Mesothelial cell of epicardium (in vitro differentiated cells): ENCODE measurements around the gene BTBD10. TPM values are rescaled to one million over a fixed set of nuclear protein-coding genes. Genes with fewer than 3 reads are reported as not detected.

Source experiments
- DNase-seq, 2 experiments: peaks; one replicate each; pipeline ENCODE4 v3.0.0; 2021; ENCODE audit warnings: low spot score in 2 of 2; ENCODE audit not compliant: unreplicated experiment in 2 of 2
- H3K27ac Mint-ChIP-seq: 2 replicates; pipeline ENCODE4 v1.8.0; 2021; ENCODE audit warnings: mixed read lengths
- H3K27me3 Mint-ChIP-seq: 2 replicates; pipeline ENCODE4 v1.8.0; 2021; ENCODE audit warnings: low read depth, mixed read lengths
- H3K36me3 Mint-ChIP-seq: 2 replicates; pipeline ENCODE4 v1.8.0; 2021; ENCODE audit warnings: mixed read lengths
- H3K4me1 Mint-ChIP-seq: 2 replicates; pipeline ENCODE4 v1.8.0; 2021; ENCODE audit warnings: mixed read lengths
- H3K4me3 Mint-ChIP-seq: 2 replicates; pipeline ENCODE4 v1.8.0; 2021; ENCODE audit warnings: mild to moderate bottlenecking, moderate library complexity, mixed read lengths
- H3K9me3 Mint-ChIP-seq: 2 replicates; pipeline ENCODE4 v1.8.0; 2021; ENCODE audit warnings: mixed read lengths
- total RNA-seq: library from RNA; stranded (reverse); gene quantifications from 3 replicates; pipeline ENCODE4 v1.2.1, GENCODE V29; 2021
- TF ChIP-seq, protein P1 (sequence below): fragments of 200-600 bp; sonication (generic); IDR thresholded peaks from one replicate; pipeline ENCODE4 v1.5.0; 2021; ENCODE audit warnings: antibody characterized with exemption; ENCODE audit not compliant: unreplicated experiment

Gene BTBD10
- total RNA-seq, 1 donor from 2014 or later: 22.6 TPM

DNA sequence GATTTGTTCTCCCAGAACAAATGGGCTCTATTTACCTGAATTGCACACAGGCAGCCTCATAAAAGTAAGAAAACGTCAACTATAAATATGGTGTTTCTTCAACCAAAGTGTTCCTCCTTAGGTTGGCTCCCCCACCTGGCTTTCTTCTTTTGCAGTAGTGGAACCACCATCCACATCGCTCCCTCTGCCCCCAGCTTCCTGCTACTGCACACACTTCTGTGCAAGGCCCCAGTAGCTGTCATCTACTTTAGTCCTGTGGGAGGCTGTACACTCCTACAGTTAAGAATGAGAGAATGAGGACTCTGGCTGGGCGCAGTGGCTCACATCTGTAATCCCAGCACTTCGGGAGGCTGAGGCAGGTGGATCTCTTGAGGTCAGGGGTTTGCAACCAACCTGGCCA, 95.9 kb downstream of the BTBD10 start:
- no peak overlapping the region for H3K4me3 Mint-ChIP-seq
- no peaks in the 10 kb centered on the region for H3K27me3 Mint-ChIP-seq
- H3K36me3 Mint-ChIP-seq: no peaks in the 10 kb centered on the region
- TF ChIP-seq, protein P1, sequence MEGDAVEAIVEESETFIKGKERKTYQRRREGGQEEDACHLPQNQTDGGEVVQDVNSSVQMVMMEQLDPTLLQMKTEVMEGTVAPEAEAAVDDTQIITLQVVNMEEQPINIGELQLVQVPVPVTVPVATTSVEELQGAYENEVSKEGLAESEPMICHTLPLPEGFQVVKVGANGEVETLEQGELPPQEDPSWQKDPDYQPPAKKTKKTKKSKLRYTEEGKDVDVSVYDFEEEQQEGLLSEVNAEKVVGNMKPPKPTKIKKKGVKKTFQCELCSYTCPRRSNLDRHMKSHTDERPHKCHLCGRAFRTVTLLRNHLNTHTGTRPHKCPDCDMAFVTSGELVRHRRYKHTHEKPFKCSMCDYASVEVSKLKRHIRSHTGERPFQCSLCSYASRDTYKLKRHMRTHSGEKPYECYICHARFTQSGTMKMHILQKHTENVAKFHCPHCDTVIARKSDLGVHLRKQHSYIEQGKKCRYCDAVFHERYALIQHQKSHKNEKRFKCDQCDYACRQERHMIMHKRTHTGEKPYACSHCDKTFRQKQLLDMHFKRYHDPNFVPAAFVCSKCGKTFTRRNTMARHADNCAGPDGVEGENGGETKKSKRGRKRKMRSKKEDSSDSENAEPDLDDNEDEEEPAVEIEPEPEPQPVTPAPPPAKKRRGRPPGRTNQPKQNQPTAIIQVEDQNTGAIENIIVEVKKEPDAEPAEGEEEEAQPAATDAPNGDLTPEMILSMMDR: no peak
- H3K9me3 Mint-ChIP-seq: no peaks in the 10 kb centered on the region
- peaks cover 8% of the 10 kb centered on the region for H3K4me1 Mint-ChIP-seq
- DNase-seq: no peak
- H3K27ac Mint-ChIP-seq: no peak overlapping the region

GRCh38 chr11:13366266-13367026, 96.6 kb downstream of the BTBD10 start:
- DNase-seq: no peak
- H3K27ac Mint-ChIP-seq: no peak overlapping the region
- H3K27me3 Mint-ChIP-seq: no peaks in the 10 kb centered on the region
- H3K4me3 Mint-ChIP-seq: no peak overlapping the region
- no peaks in the 10 kb centered on the region for H3K36me3 Mint-ChIP-seq
- peaks cover 8% of the 10 kb centered on the region for H3K4me1 Mint-ChIP-seq
- TF ChIP-seq, protein P1: no peak
- H3K9me3 Mint-ChIP-seq: no peaks in the 10 kb centered on the region

DNA sequence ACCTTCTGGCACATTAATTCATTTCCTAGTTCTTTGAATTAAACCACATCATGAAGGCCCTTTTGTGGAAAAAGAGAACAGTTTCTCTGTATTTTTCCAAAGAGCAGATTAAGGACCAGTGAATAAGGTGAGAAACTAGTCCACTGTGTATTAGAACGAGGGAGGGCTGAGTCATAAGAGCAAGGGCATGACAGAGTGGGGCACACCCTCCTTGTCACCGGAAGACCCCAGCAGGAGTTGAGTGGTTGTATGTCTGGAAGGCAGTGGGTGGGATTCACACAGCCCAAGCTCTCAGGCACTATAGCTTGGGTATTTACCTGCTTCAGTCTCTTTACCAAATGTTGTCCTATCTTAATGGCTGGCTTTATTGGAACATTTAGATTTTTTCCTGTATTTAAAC, 98.6 kb downstream of the BTBD10 start:
- DNase-seq: no peak
- H3K9me3 Mint-ChIP-seq: no peaks in the 10 kb centered on the region
- no peak overlapping the region for H3K4me3 Mint-ChIP-seq
- peaks cover 8% of the 10 kb centered on the region for H3K4me1 Mint-ChIP-seq
- H3K36me3 Mint-ChIP-seq: no peaks in the 10 kb centered on the region
- TF ChIP-seq, protein P1: no peak
- no peaks in the 10 kb centered on the region for H3K27me3 Mint-ChIP-seq
- no peak overlapping the region for H3K27ac Mint-ChIP-seq

GRCh38 chr11:13362596-13363109, 100.4 kb downstream of the BTBD10 start:
- Mint-ChIP-seq H3K27ac (no peak overlapping the region), H3K9me3 (no peaks in the 10 kb centered on the region), H3K4me1 (peaks cover 1% of the 10 kb centered on the region), H3K4me3 (no peak overlapping the region), H3K36me3 (no peaks in the 10 kb centered on the region), H3K27me3 (no peaks in the 10 kb centered on the region)
- TF ChIP-seq, protein P1: no peak
- no peak for DNase-seq

DNA sequence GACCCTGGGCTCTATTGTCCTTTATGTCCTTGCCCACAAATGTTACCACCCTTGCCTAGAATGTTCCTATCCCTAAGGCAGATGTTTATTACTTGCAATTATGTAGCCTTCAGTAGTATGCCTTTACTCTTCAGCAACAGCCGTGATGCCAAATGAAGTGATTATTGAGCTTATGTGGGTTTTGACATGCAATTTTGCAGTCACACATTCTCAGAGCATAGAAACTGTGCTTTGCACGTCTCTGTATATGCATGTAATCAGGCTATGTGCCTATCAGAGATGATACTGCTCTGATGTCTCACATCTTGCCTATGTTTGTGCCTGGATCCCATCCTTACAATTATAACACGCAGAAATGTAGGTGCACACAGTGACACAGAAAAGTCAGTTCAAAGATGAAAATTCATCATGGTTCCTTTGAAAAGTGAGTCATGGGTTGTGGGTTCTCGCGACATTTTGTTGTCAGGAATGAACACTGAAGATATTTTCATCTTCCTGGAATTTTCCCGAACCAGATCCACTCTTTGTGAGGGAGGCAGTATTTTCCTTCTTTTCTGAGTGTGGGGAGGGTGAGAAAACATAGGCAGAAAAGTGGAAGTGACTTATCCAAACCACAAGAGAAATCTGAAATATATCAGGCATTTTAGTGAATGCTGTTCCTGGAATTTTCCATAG, 104.3 kb downstream of the BTBD10 start:
- TF ChIP-seq, protein P1: no peak
- H3K4me3 Mint-ChIP-seq: no peak overlapping the region
- H3K4me1 Mint-ChIP-seq: no peaks in the 10 kb centered on the region
- no peak for DNase-seq
- H3K9me3 Mint-ChIP-seq: no peaks in the 10 kb centered on the region
- no peaks in the 10 kb centered on the region for H3K27me3 Mint-ChIP-seq
- H3K27ac Mint-ChIP-seq: no peak overlapping the region
- H3K36me3 Mint-ChIP-seq: no peaks in the 10 kb centered on the region
